ENCODE measurements around the gene CAPNS2.

GRCh38 chr16:55615071-55615470 is 48.6 kb downstream of the CAPNS2 start:
- TF ChIP-seq CTCF (conservative IDR thresholded peaks at IDR 0.05; ENCODE audit: low read length): no peak
- TF ChIP-seq EZH2phosphoT487 (IDR thresholded peaks at IDR 0.05; ENCODE audit: borderline replicate concordance, low read depth, low read length): no peak

Data from OCI-LY7 (cell line).